OCI-LY3 (cell line): ENCODE results near the gene CXCL14.

Source experiments
- H2AFZ ChIP-seq: fragments of 200-600, 300-600 bp; shearing (Covaris generic); 2 replicates; pipeline ENCODE4 v1.6.0; 2014; ENCODE audit warnings: antibody characterized with exemption, low read depth, low read length
- H3K27ac ChIP-seq: fragments of 200-600, 300-600 bp; sonication (generic); 2 replicates; pipeline ENCODE4 v1.5.1; 2014; ENCODE audit warnings: mild to moderate bottlenecking, low read length, moderate library complexity, mixed read lengths
- H3K27me3 ChIP-seq: fragments of 200-600, 300-600 bp; sonication (generic); 2 replicates; pipeline ENCODE4 v1.6.1; 2014; ENCODE audit warnings: low read depth, low read length, mixed read lengths
- H3K36me3 ChIP-seq: fragments of 200-600, 300-600 bp; sonication (generic); replicated peaks from 2 replicates; pipeline ENCODE3; 2014; ENCODE audit warnings: low read depth, low read length, mixed read lengths
- H3K4me1 ChIP-seq: fragments of 300-600, 200-600 bp; sonication (generic); 2 replicates; pipeline ENCODE4 v1.6.1; 2014; ENCODE audit warnings: low read length, mixed read lengths
- H3K4me2 ChIP-seq: fragments of 200-600, 300-600 bp; sonication (generic); 2 replicates; pipeline ENCODE4 v1.6.1; 2014; ENCODE audit warnings: low read length, mixed read lengths
- H3K4me3 ChIP-seq: fragments of 300-600, 200-600 bp; sonication (generic); 2 replicates; pipeline ENCODE4 v1.5.1; 2014; ENCODE audit warnings: antibody characterized with exemption, mild to moderate bottlenecking, low read length, moderate library complexity
- H3K79me2 ChIP-seq: fragments of 300-600, 200-600 bp; shearing (Covaris generic); 2 replicates; pipeline ENCODE4 v1.6.1; 2014; ENCODE audit warnings: mild to moderate bottlenecking, low read length, mixed read lengths
- H3K9ac ChIP-seq: fragments of 300-600, 200-600 bp; shearing (Covaris generic); 2 replicates; pipeline ENCODE4 v1.6.0; 2014; ENCODE audit warnings: mild to moderate bottlenecking, low read length, moderate library complexity
- H3K9me3 ChIP-seq: fragments of 200-600, 300-600 bp; shearing (Covaris generic); 2 replicates; pipeline ENCODE4 v1.6.1; 2014; ENCODE audit warnings: low read length, mixed read lengths; ENCODE audit not compliant: insufficient read depth
- H4K20me1 ChIP-seq: fragments of 200-600, 300-600 bp; sonication (generic); 2 replicates; pipeline ENCODE4 v1.6.1; 2016; ENCODE audit warnings: low read length, mixed read lengths; ENCODE audit not compliant: insufficient read depth
- CTCF ChIP-seq: fragments of 200-600, 300-600 bp; sonication (generic); IDR thresholded peaks from 2 replicates; pipeline ENCODE4 v1.5.1; 2014; ENCODE audit warnings: antibody characterized with exemption, low read length, low read depth
- EZH2phosphoT487 ChIP-seq: fragments of 200-600 bp; shearing (Covaris generic); IDR thresholded peaks from 2 replicates; pipeline ENCODE4 v1.6.1; 2018; ENCODE audit warnings: antibody characterized with exemption, mixed run types, low read depth

The CXCL14 gene

GRCh38 chr5:135593141-135593540 lies 14.3 kb upstream of the CXCL14 start:
- H3K27ac ChIP-seq: no peak overlapping the region
- TF ChIP-seq CTCF (no peak), EZH2phosphoT487 (no peak)
- no peaks in the 10 kb centered on the region for H3K27me3 ChIP-seq
- no peak overlapping the region for H3K9ac ChIP-seq
- no peaks in the 10 kb centered on the region for H3K36me3 ChIP-seq
- H2AFZ ChIP-seq: no peak overlapping the region
- H3K4me1 ChIP-seq: no peaks in the 10 kb centered on the region
- no peak overlapping the region for H3K4me2 ChIP-seq
- no peaks in the 10 kb centered on the region for H4K20me1 ChIP-seq
- no peak overlapping the region for H3K4me3 ChIP-seq
- no peaks in the 10 kb centered on the region for H3K79me2 ChIP-seq
- H3K9me3 ChIP-seq: no peaks in the 10 kb centered on the region

GRCh38 chr5:135592312-135593045 lies 13.7 kb upstream of the CXCL14 start:
- no peaks in the 10 kb centered on the region for H4K20me1 ChIP-seq
- no peaks in the 10 kb centered on the region for H3K4me1 ChIP-seq
- no peak overlapping the region for H3K4me2 ChIP-seq
- no peak overlapping the region for H3K9ac ChIP-seq
- no peak overlapping the region for H2AFZ ChIP-seq
- H3K27ac ChIP-seq: no peak overlapping the region
- H3K79me2 ChIP-seq: no peaks in the 10 kb centered on the region
- no peaks in the 10 kb centered on the region for H3K9me3 ChIP-seq
- H3K4me3 ChIP-seq: no peak overlapping the region
- no peaks in the 10 kb centered on the region for H3K27me3 ChIP-seq
- no peak for TF ChIP-seq CTCF
- TF ChIP-seq EZH2phosphoT487: no peak
- no peaks in the 10 kb centered on the region for H3K36me3 ChIP-seq

GRCh38 chr5:135591277-135591676 lies 12.5 kb upstream of the CXCL14 start:
- no peak overlapping the region for H3K27ac ChIP-seq
- no peaks in the 10 kb centered on the region for H4K20me1 ChIP-seq
- H3K9me3 ChIP-seq: no peaks in the 10 kb centered on the region
- H3K27me3 ChIP-seq: no peaks in the 10 kb centered on the region
- no peak overlapping the region for H3K4me3 ChIP-seq
- H3K4me2 ChIP-seq: no peak overlapping the region
- H3K9ac ChIP-seq: no peak overlapping the region
- no peaks in the 10 kb centered on the region for H3K4me1 ChIP-seq
- TF ChIP-seq CTCF (no peak), EZH2phosphoT487 (no peak)
- no peaks in the 10 kb centered on the region for H3K36me3 ChIP-seq
- no peaks in the 10 kb centered on the region for H3K79me2 ChIP-seq
- H2AFZ ChIP-seq: no peak overlapping the region

- H3K27me3 ChIP-seq: no peaks in the 10 kb centered on the region
- no peaks in the 10 kb centered on the region for H3K36me3 ChIP-seq
- H4K20me1 ChIP-seq: no peaks in the 10 kb centered on the region
- no peaks in the 10 kb centered on the region for H3K4me1 ChIP-seq
- TF ChIP-seq CTCF (no peak), EZH2phosphoT487 (no peak)
- no peaks in the 10 kb centered on the region for H3K79me2 ChIP-seq
- no peak overlapping the region for H3K4me3 ChIP-seq
- no peaks in the 10 kb centered on the region for H3K9me3 ChIP-seq
- no peak overlapping the region for H3K4me2 ChIP-seq
- H3K9ac ChIP-seq: no peak overlapping the region
- H3K27ac ChIP-seq: no peak overlapping the region
- no peak overlapping the region for H2AFZ ChIP-seq
Observed at GRCh38 chr5:135589152-135589551, 10.4 kb upstream of the CXCL14 start.
